GM18867 (cell line): ENCODE data around the gene RASL11A.
A peak's percentile ranks its signal among the peaks of the same experiment; 100 is the strongest.

Source experiments
- ATAC-seq: cut with Tn5 transposase; IDR thresholded peaks from one replicate; pipeline ENCODE4 v1.9.1; 2021; ENCODE audit warnings: mild to moderate bottlenecking, moderate library complexity; ENCODE audit not compliant: unreplicated experiment

RASL11A gene

GRCh38 chr13:27270594-27271520, at the start of gene RASL11A:
Gene RASL11A (plus strand): TSS chr13:27270830. CDS start chr13:27270945, 115 bp downstream.
- peak; percentile 87 for ATAC-seq

- ATAC-seq = peak; percentile 78
Observed at GRCh38 chr13:27222100-27222499, 48.5 kb upstream of the RASL11A start.

- peak; percentile 37 for ATAC-seq
Observed at GRCh38 chr13:27226991-27227390, 43.6 kb upstream of the RASL11A start.

GRCh38 chr13:27228131-27228530, 42.5 kb upstream of the RASL11A start:
- no peak for ATAC-seq

- ATAC-seq = no peak
Observed at GRCh38 chr13:27229642-27230041, 41.0 kb upstream of the RASL11A start.

GRCh38 chr13:27233964-27234363, 36.7 kb upstream of the RASL11A start:
- no peak for ATAC-seq

GRCh38 chr13:27236478-27236877, 34.2 kb upstream of the RASL11A start:
- no peak for ATAC-seq

- ATAC-seq = no peak
Observed at GRCh38 chr13:27242702-27243101, 27.9 kb upstream of the RASL11A start.

- ATAC-seq = no peak
Observed at GRCh38 chr13:27245610-27246009, 25.0 kb upstream of the RASL11A start.

GRCh38 chr13:27250833-27251165, 19.8 kb upstream of the RASL11A start:
- no peak for ATAC-seq

GRCh38 chr13:27251166-27252091, 19.2 kb upstream of the RASL11A start, which contains the start of gene RPL21:
Gene RPL21 (plus strand): TSS chr13:27251558. CDS start chr13:27253777, 2,219 bp downstream.
- peak; percentile 93 for ATAC-seq

- ATAC-seq = no peak
Observed at GRCh38 chr13:27252467-27252866, 18.2 kb upstream of the RASL11A start.

GRCh38 chr13:27257233-27257568, 13.4 kb upstream of the RASL11A start:
- no peak for ATAC-seq

- no peak for ATAC-seq
Observed at GRCh38 chr13:27257648-27258253, 12.9 kb upstream of the RASL11A start.

- ATAC-seq = no peak
Observed at GRCh38 chr13:27258637-27259386, 11.8 kb upstream of the RASL11A start.

GRCh38 chr13:27259831-27260230, 10.8 kb upstream of the RASL11A start:
- ATAC-seq = no peak

- no peak for ATAC-seq
Observed at GRCh38 chr13:27261396-27261795, 9.2 kb upstream of the RASL11A start.

- no peak for ATAC-seq
Observed at GRCh38 chr13:27263438-27263837, 7.2 kb upstream of the RASL11A start.

- no peak for ATAC-seq
Observed at GRCh38 chr13:27264181-27264580, 6.4 kb upstream of the RASL11A start.

GRCh38 chr13:27264648-27265047, 6.0 kb upstream of the RASL11A start:
- no peak for ATAC-seq
